Stromal cell of bone marrow (primary cell): ENCODE measurements around the gene GUCY2D.
"Not testable (repeated sequence)": the region's sequence is repeated elsewhere in the genome, so short reads cannot be mapped to it uniquely, and the experiment has no call there.

Experiments used
- DNase-seq: peaks from one replicate; pipeline ENCODE4 v3.0.0-alpha.2; 2012; ENCODE audit warnings: low read depth

GUCY2D gene

DNA sequence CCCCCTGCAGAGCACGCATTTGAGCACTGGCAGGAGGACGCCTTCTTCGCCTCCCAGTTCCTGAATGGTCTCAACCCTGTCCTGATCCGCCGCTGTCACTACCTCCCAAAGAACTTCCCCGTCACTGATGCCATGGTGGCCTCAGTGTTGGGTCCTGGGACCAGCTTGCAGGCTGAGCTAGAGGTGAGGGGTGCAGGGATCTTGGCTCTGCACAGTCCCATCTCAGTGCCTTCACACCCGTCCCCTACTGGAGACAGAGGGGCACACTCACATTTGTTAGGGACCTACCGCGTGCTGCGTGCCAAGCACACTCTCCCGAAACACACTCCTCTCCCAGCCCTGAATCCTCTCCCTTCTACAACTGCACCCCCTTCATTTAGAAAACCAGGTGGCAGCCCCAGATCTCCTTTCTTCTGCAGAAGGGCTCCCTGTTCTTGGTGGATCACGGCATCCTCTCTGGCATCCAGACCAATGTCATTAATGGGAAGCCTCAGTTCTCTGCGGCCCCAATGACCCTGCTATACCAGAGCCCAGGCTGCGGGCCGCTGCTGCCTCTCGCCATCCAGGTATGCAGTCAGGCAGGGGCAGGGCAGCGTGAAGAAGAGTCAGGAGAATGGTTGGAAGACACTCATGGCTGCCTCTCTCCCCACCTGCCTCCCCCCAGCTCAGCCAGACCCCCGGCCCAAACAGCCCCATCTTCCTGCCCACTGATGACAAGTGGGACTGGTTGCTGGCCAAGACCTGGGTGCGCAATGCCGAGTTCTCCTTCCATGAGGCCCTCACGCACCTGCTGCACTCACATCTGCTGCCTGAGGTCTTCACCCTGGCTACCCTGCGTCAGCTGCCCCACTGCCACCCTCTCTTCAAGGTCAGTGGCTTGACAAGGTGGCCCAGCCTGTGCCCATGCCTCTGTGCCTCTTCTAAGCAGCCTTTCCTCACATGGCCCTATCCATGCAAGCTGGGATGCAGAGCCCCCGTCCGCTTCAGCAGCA, 42.7 kb downstream of the GUCY2D start:
- no peak for DNase-seq

DNA sequence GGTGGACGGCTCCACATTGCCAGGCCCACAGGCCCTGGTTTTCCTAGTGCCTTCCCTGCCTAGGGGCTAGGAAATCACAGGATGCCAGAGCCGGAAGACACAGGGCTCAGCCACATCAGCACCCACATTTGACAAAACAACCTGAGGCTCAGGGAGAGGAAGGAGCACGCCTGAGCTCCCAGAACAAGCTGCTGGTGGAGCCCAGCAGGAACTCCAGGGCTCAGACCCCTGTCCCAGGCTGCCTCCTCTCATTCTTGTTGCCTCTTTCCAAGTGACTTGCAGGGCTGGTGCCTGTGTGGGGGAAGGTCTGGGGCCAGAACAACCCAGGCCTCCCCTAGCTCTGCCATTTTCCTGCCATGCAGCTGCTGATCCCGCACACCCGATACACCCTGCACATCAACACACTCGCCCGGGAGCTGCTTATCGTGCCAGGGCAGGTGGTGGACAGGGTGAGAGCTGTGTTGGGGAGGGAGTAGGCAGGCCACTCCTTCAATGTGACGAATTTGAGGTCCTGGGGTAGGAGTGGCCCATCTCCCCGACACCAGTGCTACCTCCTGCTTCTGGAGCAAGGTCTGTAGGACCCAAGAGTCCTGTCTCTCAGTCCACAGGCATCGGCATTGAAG, 44.0 kb downstream of the GUCY2D start:
- DNase-seq = no peak

DNA sequence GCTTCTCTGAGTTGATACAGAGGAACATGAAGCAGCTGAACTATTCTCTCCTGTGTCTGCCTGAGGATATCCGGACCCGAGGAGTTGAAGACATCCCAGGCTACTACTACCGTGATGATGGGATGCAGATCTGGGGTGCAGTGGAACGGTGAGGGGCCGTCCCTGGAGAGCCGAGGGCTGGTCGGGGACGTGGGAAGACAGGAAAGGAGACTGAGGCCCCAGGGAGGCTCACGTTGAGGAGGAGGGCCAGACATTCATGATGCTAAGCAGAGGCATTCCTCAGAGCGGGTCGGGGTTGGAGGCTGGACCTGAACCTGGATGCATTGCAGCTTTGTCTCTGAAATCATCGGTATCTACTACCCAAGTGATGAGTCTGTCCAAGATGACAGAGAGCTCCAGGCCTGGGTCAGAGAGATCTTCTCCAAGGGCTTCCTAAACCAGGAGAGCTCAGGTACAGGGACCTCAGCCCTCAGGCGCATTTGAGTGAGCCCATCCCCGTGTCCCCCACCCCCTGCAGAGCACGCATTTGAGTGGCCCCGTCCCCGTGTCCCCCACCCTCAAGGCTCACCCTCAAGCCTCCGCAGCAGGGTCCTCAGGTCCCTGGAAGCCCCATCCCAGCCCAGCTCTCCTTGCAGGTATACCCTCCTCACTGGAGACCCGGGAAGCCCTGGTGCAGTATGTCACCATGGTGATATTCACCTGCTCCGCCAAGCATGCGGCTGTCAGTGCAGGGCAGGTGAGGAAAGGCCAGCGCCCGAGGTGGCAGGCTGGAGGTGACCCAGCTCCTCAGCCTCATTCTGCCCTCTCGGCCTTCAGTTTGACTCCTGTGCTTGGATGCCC, 44.7 kb downstream of the GUCY2D start:
- DNase-seq = no peak

DNA sequence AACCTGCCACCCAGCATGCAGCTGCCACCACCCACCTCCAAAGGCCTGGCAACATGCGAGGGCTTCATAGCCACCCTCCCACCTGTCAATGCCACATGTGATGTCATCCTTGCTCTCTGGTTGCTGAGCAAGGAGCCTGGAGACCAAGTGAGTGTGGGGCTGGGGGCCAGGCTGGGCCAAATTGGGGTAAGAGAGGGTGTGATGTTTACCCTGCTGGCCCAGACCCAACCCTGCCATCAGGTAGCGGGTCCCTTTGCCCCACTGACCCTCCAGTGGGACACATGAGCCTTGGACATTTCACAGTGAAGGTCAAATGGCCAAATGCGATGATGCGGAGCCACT, 45.3 kb downstream of the GUCY2D start:
- no peak for DNase-seq

DNA sequence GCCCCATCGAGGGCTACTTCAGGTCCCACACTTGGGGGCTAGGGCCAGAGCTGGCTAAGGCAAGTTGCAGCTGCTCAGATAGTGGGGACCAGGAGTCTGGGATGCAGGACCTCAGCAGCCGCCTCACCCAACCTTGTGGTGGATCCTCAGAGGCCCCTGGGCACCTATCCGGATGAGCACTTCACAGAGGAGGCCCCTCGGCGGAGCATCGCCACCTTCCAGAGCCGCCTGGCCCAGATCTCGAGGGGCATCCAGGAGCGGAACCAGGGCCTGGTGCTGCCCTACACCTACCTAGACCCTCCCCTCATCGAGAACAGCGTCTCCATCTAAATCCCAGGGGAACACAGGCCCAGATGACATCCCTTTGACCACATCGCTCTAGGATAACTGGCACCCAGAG, 45.8 kb downstream of the GUCY2D start:
- DNase-seq = no peak

DNA sequence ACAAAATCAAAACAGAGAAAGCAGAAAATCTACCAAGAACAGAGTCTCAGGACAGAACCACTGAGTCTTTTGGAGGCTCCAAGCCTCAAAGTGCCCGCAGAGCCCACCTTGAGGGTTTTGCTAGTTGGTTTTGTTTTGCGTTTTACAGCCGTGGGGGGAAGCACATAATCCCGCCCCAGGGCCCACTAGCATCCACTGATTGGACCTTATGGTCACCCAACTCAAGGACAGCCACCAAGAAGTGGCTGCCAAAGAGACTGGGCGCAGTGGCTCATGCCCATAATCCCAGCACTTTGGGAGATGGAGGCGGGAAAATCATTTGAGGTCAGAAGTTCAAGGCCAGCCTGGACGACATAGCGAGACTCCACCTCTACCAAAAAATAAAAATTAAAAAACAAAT, 46.3 kb downstream of the GUCY2D start:
- no peak for DNase-seq

DNA sequence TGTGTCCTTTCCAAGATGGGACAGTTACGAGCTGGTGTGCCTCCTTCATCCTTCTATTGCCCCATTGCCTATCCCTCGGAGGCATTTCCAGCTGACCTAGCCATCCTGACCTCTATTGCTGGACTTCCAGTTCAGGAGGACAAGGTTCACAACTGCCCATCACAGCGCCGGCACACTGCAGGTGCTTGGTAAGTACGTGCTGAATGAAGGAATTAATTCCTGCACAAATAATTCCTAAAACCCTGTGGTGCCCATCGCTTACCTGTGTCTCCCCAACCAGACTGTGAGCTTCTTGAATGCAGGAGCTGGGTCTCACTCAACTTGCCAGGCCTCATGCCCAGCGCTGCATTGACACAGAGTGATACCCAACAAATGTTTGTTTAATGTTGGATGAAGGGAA, 49.4 kb downstream of the GUCY2D start:
- no peak for DNase-seq

DNA sequence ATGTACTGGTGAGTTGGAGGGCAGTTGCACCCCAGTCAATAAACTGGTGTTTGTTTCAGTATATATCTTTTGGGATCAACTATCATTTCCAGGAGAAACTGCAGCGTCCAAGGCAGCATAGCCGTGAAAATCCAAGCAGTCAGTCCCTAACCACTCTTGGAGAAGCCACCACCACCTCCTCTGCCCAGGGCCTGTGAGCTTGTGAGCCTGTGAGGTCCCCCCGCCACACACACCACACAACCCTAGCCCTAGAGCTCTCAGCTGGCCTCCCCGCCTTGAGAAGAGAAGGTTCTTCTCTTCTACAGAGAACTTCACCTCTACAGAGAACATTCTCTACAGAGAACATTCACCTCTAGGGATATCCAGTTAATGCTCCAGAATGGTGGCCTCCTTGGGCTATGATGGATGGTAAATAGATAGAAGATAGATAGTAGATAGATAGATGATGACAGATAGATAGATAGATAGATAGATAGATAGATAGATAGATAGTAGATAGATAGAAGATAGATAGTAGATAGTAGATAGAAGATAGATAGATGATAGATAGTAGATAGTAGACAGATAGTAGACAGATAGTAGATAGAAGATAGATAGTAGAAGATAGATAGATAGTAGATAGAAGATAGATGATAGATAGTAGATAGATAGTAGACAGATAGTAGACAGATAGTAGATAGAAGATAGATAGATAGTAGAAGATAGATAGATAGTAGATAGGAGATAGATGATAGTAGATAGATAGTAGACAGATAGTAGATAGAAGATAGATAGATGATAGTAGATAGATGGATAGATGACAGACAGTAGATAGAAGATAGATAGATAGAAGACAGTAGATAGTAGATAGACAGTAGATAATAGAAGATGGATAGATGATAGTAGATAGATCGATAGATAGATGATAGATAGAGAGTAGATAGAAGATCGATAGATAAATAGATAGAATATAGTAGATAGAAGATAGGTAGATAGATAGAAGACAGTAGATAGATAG, 50.1 kb downstream of the GUCY2D start:
- DNase-seq = no peak

DNA sequence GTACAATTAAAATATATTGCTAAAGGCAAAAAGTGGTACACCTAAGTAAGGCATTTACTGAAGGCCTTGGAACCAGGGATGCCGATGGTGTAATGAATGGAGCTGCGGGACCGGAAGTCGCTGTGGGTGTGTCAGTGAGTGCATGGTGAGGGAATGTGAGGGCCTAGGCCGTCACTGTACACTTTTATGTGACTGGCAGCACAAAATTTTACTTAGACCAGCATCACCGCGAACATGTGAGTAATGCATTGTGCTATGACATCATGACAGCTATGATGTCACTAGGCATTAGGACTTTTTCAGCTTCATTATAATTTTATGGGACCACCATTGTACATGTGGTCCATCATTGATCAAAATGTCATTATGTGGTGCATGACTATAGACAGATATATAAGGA, 51.2 kb downstream of the GUCY2D start:
- DNase-seq = no peak

GRCh38 chr17:8055851-8056231, 53.4 kb downstream of the GUCY2D start:
- DNase-seq = no peak

DNA sequence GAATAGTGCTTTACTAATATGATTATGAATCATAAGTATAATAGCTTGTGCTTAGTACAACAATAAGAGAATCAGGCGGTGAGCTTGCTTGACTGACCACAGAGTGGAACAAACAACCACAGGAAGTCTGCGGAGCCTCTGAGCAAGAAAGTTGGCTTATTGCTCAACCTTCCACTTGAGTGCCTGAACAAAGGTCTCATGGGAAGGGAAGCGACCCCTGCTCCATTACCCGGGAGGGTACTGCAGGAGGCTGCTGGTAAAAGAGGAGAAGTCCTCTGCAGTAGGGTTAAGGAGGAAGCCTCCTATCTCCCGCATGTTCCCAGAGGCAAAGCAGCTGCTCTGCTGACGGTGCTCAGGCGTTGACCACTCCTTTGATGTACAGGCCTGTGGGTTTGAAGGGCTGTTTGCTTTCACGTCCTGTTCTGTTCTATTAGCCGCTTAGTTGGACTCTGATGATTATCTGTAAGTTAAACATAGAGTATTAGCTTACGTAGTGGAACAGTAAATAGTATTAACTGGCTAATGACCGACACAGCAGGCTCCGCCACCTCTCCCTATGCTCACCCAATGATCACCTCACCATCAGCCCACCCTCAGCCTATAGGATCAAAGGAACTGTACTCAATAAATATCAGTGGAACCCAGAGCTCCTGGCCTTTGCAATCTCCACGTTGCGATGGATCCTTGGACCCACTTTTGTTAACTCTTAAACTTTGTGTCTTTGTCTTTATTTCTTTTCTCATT, 54.0 kb downstream of the GUCY2D start:
- DNase-seq = peak; percentile 72

GRCh38 chr17:8056976-8057625, 54.7 kb downstream of the GUCY2D start:
- DNase-seq = no peak

- DNase-seq = peak; percentile 55
These were observed 55.3 kb downstream of the GUCY2D start for GRCh38 chr17:8057691-8058114.

GRCh38 chr17:8059131-8059530, 56.7 kb downstream of the GUCY2D start:
- DNase-seq = no peak

GRCh38 chr17:8060274-8060673, 57.9 kb downstream of the GUCY2D start:
- DNase-seq = peak; percentile 57

DNA sequence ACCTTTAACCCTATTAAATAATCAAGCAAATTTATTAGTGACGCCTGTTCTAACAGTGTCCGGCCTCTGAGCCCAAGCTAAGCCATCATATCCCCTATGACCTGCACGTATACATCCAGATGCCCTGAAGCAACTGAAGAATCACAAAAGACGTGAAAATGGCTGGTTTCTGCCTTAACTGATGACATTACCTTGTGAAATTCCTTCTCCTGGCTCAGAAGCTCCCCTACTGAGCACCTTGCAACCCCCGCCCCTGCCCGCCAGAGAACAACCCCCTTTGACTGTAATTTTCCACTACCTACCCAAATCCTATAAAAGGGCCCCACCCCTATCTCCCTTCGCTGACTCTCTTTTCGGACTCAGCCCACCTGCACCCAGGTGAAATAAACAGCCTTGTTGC, 59.4 kb downstream of the GUCY2D start:
- not testable (repeated sequence) for DNase-seq

DNA sequence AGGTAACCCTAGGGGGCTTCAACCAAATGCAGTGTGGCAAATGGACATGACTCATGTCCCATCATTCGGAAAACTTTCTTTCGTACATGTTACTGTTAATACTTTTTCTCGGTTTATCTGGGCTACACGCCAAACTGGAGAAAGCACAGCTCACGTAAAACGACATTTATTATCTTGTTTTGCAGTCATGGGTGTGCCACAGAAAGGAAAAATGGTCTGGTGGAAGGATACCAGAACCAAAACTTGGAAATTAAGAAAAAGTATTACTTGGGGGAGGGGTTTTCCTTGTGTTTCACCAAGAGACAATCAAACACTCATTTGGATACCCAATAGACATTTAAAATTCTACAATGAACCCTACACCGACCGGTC, 60.0 kb downstream of the GUCY2D start:
- DNase-seq = no peak

DNA sequence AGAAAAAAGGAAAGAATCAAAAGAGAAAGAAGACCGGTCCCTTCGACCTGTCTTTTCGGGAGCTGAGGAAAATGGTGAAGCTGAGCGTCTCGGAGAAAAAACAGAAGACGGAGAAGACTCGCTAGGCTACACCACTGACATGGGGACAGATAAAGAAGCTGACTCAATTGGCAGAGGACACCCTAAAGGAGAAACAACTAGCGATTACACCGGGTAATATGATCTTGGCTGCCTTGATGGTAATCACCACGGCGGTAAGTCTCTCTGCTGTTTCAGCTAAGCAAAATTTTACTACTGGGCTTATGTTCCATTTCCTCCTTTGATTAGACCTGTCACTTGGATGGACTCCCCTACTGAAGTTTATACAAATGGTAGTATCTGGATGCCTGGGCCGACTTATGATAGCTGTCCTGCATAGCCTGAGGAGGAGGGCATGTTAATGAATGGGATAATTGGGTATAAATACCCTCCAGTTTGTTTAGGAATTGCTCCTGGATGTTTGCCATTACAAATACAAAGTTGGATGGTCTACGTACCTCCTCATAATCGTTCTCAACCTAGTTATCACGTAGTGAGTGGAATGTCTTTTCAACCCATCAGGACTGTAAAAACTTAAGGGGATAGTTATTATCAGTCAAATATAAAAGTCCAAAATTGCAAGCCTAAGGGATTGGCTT, 60.5 kb downstream of the GUCY2D start:
- no peak for DNase-seq

DNA sequence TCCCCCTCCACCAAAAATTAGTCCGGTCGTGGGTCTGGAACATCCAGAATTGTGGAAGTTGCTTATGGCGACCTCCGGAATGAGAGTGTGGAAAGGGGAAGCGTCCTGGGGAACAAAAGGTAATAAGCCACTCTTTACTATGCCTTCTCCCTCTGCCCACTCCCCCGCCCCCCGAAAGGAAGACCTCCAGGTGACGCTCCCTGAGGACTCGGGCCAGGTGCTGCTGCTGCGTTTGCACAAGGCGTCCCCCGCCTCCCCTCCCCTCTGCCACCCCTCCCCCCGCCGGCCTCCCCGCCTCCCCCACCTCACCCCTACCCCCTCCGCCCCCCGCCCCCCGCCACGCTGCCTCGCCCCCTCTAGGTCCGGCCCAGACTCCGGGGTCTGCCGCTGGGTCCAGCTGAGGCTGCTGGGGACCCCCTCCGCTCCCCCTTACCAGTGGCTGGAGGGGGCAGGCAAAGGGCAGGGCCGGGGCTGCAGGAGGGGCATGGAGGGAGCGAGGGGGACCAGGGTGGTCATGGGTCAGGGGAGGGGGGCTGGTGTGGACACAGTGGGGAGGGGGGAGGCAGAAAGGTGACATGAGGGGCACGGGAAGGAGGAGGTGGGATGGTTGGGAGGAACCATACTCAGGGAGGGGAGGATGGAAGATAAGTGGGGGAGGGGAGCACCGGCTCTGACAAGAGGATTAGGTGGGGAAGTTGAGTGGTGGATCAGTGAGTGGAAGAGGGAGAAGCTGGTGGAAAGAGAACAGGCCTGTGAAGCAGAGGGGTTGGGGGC, 61.5 kb downstream of the GUCY2D start:
- no peak for DNase-seq
